Measurements from ENCODE around the gene OR7D2.

- TF ChIP-seq POLR2AphosphoS5 (IDR thresholded peaks at IDR 0.05; ENCODE audit: low read depth, low read length) (no peak), EZH2 (IDR thresholded peaks at IDR 0.05) (no peak), YY1 (IDR thresholded peaks at IDR 0.05; ENCODE audit: extremely low read depth, insufficient replicate concordance, low read depth, low read length) (no peak), EZH2phosphoT487 (IDR thresholded peaks at IDR 0.05; ENCODE audit: borderline replicate concordance) (no peak), EGR1 (IDR thresholded peaks at IDR 0.05; ENCODE audit: low read depth) (no peak), CEBPB (IDR thresholded peaks at IDR 0.05; ENCODE audit: low read depth) (no peak), SRF (IDR thresholded peaks at IDR 0.05; ENCODE audit: low read depth) (no peak), REST (IDR thresholded peaks at IDR 0.05; ENCODE audit: low read depth) (no peak), CBX3 (IDR thresholded peaks at IDR 0.05; ENCODE audit: low read depth) (no peak)
- TF ChIP-seq, protein P1, sequence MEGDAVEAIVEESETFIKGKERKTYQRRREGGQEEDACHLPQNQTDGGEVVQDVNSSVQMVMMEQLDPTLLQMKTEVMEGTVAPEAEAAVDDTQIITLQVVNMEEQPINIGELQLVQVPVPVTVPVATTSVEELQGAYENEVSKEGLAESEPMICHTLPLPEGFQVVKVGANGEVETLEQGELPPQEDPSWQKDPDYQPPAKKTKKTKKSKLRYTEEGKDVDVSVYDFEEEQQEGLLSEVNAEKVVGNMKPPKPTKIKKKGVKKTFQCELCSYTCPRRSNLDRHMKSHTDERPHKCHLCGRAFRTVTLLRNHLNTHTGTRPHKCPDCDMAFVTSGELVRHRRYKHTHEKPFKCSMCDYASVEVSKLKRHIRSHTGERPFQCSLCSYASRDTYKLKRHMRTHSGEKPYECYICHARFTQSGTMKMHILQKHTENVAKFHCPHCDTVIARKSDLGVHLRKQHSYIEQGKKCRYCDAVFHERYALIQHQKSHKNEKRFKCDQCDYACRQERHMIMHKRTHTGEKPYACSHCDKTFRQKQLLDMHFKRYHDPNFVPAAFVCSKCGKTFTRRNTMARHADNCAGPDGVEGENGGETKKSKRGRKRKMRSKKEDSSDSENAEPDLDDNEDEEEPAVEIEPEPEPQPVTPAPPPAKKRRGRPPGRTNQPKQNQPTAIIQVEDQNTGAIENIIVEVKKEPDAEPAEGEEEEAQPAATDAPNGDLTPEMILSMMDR (IDR thresholded peaks at IDR 0.05 in 2 of 3, conservative IDR thresholded peaks at IDR 0.05 in 1 of 3; ENCODE audit: borderline replicate concordance in 1 of 3, insufficient read depth in 1 of 3, low read depth in 2 of 3, low read length in 2 of 3) = no peak
Measured at GRCh38 chr19:9187191-9187590, 8.4 kb downstream of the OR7D2 start.

Data from HCT116 (cell line).